Measurements from ENCODE around the gene TUBA1B. TPM values are rescaled to one million over a fixed set of nuclear protein-coding genes. Genes with fewer than 3 reads are reported as not detected.

Gene TUBA1B
- total RNA-seq, 1 donor from 2014 or later = 754 TPM

DNA sequence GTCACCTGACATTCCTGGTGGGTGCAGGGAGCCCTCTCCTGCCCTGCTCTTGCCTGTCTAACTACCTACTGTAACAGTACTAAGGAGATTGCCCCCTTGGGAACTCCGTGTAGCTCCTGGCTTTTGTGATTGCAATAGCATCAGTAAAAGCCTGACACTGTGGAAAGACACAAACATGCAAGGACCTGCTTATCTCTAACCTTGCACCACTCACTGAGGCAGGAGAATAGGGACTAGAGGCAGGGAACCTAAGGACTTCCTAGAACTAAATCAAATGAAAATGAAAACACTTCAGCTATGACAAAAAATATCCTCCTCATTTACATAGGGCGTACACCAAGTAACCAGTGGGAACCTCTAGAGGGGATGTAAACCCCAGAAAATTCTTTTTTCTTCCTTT is 29.2 kb upstream of the TUBA1B start:
- H3K4me1 Mint-ChIP-seq = no peaks in the 10 kb centered on the region
- no peaks in the 10 kb centered on the region for H3K27me3 Mint-ChIP-seq (ENCODE audit: low read depth)
- no peak for DNase-seq (ENCODE audit: low spot score in 2 of 2, unreplicated experiment in 2 of 2)
- peaks cover 2% of the 10 kb centered on the region for H3K36me3 Mint-ChIP-seq
- TF ChIP-seq CTCF (IDR thresholded peaks at IDR 0.05; ENCODE audit: unreplicated experiment) = no peak
- peaks cover 6% of the 10 kb centered on the region for H3K9me3 Mint-ChIP-seq
- H3K27ac Mint-ChIP-seq = no peak overlapping the region
- no peak overlapping the region for H3K4me3 Mint-ChIP-seq

DNA sequence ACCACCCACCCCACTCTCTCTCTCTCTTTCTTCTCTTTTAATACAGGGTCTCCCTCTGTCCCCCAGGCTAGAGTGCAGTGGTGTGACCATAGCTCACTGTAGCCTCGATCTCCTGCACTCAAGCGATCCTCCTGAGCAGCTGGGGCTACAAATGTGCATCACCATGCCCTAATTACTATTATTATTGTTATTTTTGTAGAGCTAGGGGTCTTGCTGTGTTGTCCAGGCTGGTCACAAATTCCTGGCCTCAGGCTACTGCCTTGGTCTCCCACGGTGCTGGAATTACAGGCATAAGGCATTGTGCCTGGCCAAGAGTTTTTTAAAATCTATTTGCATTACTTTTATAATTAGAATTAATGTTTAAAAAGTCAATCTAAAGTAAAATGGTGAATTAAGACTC is 23.0 kb upstream of the TUBA1B start:
- no peak for TF ChIP-seq CTCF (IDR thresholded peaks at IDR 0.05; ENCODE audit: unreplicated experiment)
- no peak for DNase-seq (ENCODE audit: low spot score in 2 of 2, unreplicated experiment in 2 of 2)
- no peaks in the 10 kb centered on the region for H3K27me3 Mint-ChIP-seq (ENCODE audit: low read depth)
- H3K4me1 Mint-ChIP-seq = no peaks in the 10 kb centered on the region
- H3K36me3 Mint-ChIP-seq = no peaks in the 10 kb centered on the region
- no peak overlapping the region for H3K4me3 Mint-ChIP-seq
- H3K9me3 Mint-ChIP-seq = no peaks in the 10 kb centered on the region
- H3K27ac Mint-ChIP-seq = no peak overlapping the region

DNA sequence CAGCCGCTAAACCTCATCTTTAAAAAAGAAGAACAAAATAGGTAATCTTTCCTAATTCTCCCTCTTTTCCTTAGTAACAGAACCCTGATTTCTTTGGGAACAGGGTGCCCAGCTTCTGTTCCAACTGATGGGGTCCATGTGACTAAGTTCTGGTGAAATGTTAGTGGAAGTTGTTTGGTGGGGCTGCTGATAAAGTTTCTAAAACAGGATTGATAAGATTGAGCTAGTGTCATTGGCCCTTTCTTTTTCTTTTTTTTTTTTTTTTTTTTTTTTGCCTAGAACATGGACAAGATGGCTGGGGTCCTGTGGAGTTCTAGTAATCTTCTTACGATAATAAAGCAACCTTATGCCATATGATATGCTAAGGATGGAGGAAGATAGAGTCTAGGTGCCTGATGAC is 16.2 kb upstream of the TUBA1B start:
- H3K4me1 Mint-ChIP-seq = no peaks in the 10 kb centered on the region
- no peaks in the 10 kb centered on the region for H3K36me3 Mint-ChIP-seq
- H3K9me3 Mint-ChIP-seq = no peaks in the 10 kb centered on the region
- H3K4me3 Mint-ChIP-seq = no peak overlapping the region
- no peak for TF ChIP-seq CTCF (IDR thresholded peaks at IDR 0.05; ENCODE audit: unreplicated experiment)
- DNase-seq (ENCODE audit: low spot score in 2 of 2, unreplicated experiment in 2 of 2) = no peak
- no peaks in the 10 kb centered on the region for H3K27me3 Mint-ChIP-seq (ENCODE audit: low read depth)
- no peak overlapping the region for H3K27ac Mint-ChIP-seq

- no peaks in the 10 kb centered on the region for H3K9me3 Mint-ChIP-seq
- no peak for DNase-seq (ENCODE audit: low spot score in 2 of 2, unreplicated experiment in 2 of 2)
- no peak overlapping the region for H3K27ac Mint-ChIP-seq
- H3K4me3 Mint-ChIP-seq = no peak overlapping the region
- H3K27me3 Mint-ChIP-seq (ENCODE audit: low read depth) = no peaks in the 10 kb centered on the region
- H3K36me3 Mint-ChIP-seq = no peaks in the 10 kb centered on the region
- H3K4me1 Mint-ChIP-seq = no peaks in the 10 kb centered on the region
- no peak for TF ChIP-seq CTCF (IDR thresholded peaks at IDR 0.05; ENCODE audit: unreplicated experiment)
These were observed 15.2 kb upstream of the TUBA1B start for GRCh38 chr12:49146406-49146805.

DNA sequence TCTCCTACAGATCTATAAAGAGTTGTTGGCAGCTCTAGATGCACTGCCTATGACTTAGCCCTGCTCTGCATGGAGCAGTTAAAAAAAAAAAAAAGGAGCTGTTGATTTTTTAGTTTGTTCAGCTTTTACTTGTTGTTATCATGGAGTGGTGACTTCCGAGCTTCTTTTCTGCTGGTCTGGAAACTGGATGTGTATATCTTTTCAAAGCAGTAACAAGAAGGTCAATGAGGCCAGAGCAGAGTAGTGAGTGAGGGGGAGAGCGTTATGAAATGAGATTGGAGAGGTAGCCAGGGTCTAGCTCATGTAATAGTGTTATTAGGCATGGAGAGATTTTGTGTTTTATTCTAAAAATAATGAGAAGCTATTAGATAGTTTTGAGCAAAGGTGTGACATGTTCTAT is 13.2 kb upstream of the TUBA1B start:
- no peaks in the 10 kb centered on the region for H3K4me1 Mint-ChIP-seq
- H3K27ac Mint-ChIP-seq = no peak overlapping the region
- DNase-seq (ENCODE audit: low spot score in 2 of 2, unreplicated experiment in 2 of 2) = no peak
- no peaks in the 10 kb centered on the region for H3K9me3 Mint-ChIP-seq
- H3K27me3 Mint-ChIP-seq (ENCODE audit: low read depth) = no peaks in the 10 kb centered on the region
- no peaks in the 10 kb centered on the region for H3K36me3 Mint-ChIP-seq
- TF ChIP-seq CTCF (IDR thresholded peaks at IDR 0.05; ENCODE audit: unreplicated experiment) = no peak
- no peak overlapping the region for H3K4me3 Mint-ChIP-seq

DNA sequence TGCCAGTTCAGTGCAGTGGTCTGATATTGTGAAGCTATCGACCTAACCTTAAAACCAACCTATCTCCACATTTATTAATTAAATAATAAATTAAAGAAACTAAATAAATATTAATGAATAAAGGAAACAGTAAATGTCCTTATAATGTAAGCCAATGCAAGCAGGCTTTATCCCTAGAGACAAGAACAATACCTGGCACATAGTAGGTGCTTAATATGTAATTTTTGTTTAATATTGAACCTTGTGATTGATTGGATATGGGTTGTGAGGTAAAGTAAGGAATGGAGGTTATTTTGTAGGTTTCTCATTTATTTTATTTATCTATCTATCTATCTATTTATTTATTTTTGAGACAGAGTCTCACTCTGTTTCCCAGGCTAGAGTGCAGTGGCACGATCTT is 7.8 kb upstream of the TUBA1B start:
- no peaks in the 10 kb centered on the region for H3K9me3 Mint-ChIP-seq
- no peak overlapping the region for H3K27ac Mint-ChIP-seq
- no peaks in the 10 kb centered on the region for H3K4me1 Mint-ChIP-seq
- TF ChIP-seq CTCF (IDR thresholded peaks at IDR 0.05; ENCODE audit: unreplicated experiment) = no peak
- no peaks in the 10 kb centered on the region for H3K36me3 Mint-ChIP-seq
- H3K4me3 Mint-ChIP-seq = no peak overlapping the region
- DNase-seq (ENCODE audit: low spot score in 2 of 2, unreplicated experiment in 2 of 2) = no peak
- no peaks in the 10 kb centered on the region for H3K27me3 Mint-ChIP-seq (ENCODE audit: low read depth)
